HepG2 (cell line): ENCODE measurements around the gene DDRGK1. TPM values are rescaled to one million over a fixed set of nuclear protein-coding genes. Genes with fewer than 3 reads are reported as not detected.

Experiments
- CREM ChIP-seq, 2 experiments: sonication (generic) in 1 of 2; formaldehyde crosslinking in 1 of 2; IDR thresholded peaks; 2 replicates each; pipeline versions ENCODE4 v1.4.0 to v1.6.1; 2016 to 2020; ENCODE audit warnings: antibody characterized with exemption in 1 of 2, mild to moderate bottlenecking in 1 of 2, missing genetic modification reagents in 1 of 2
- MXI1 ChIP-seq: IDR thresholded peaks from 3 replicates; pipeline ENCODE4 v1.6.1; 2012; ENCODE audit warnings: low read depth, low read length, inconsistent platforms, borderline replicate concordance
- NFATC3 ChIP-seq: sonication (generic); formaldehyde crosslinking; IDR thresholded peaks from 2 replicates; pipeline ENCODE4 v1.5.1; 2020; ENCODE audit warnings: mild to moderate bottlenecking, missing genetic modification reagents
- PHF20 ChIP-seq: sonication (generic); formaldehyde crosslinking; IDR thresholded peaks from 2 replicates; pipeline ENCODE4 v1.5.0; 2020; ENCODE audit warnings: mild to moderate bottlenecking, missing genetic modification reagents
- PHF8 ChIP-seq: sonication (generic); formaldehyde crosslinking; IDR thresholded peaks from 2 replicates; pipeline ENCODE4 v1.5.0; 2020; ENCODE audit warnings: missing genetic modification reagents
- RELA ChIP-seq: sonication (generic); formaldehyde crosslinking; IDR thresholded peaks from 2 replicates; pipeline ENCODE4 v1.4.0; 2020; ENCODE audit warnings: missing genetic modification reagents
- SMYD3 ChIP-seq: sonication (generic); formaldehyde crosslinking; IDR thresholded peaks from 2 replicates; pipeline ENCODE4 v1.8.1; 2023; ENCODE audit warnings: mild to moderate bottlenecking, missing genetic modification reagents
- SOX5 ChIP-seq: IDR thresholded peaks from 2 replicates; pipeline ENCODE4 v1.6.1; 2016; ENCODE audit warnings: borderline replicate concordance
- SUZ12 ChIP-seq: fragments of 150-350 bp; IDR thresholded peaks from 2 replicates; pipeline ENCODE4 v1.6.1; 2014; ENCODE audit warnings: low read depth, low read length
- YEATS4 ChIP-seq: sonication (generic); formaldehyde crosslinking; IDR thresholded peaks from 2 replicates; pipeline ENCODE4 v1.4.0; 2020; ENCODE audit warnings: missing genetic modification reagents, borderline replicate concordance
- ZBTB33 ChIP-seq: sonication (generic); formaldehyde crosslinking; IDR thresholded peaks from 2 replicates; pipeline ENCODE4 v1.4.0; 2020; ENCODE audit warnings: missing genetic modification reagents
- ZFP37 ChIP-seq: sonication (generic); formaldehyde crosslinking; IDR thresholded peaks from 2 replicates; pipeline ENCODE4 v1.4.0; 2020; ENCODE audit warnings: missing genetic modification reagents, borderline replicate concordance
- ZNF10 ChIP-seq: sonication (generic); formaldehyde crosslinking; IDR thresholded peaks from 2 replicates; pipeline ENCODE4 v1.4.0; 2020; ENCODE audit warnings: mild to moderate bottlenecking, low read depth, missing genetic modification reagents, borderline replicate concordance
- ZNF264 ChIP-seq: sonication (generic); formaldehyde crosslinking; IDR thresholded peaks from 2 replicates; pipeline ENCODE4 v1.4.0; 2020; ENCODE audit warnings: missing genetic modification reagents
- ZNF616 ChIP-seq: sonication (generic); formaldehyde crosslinking; IDR thresholded peaks from 2 replicates; pipeline ENCODE4 v1.5.0; 2020; ENCODE audit warnings: low read depth, mild to moderate bottlenecking, missing genetic modification reagents
- ZXDC ChIP-seq: sonication (generic); formaldehyde crosslinking; IDR thresholded peaks from 2 replicates; pipeline ENCODE4 v1.5.0; 2020; ENCODE audit warnings: mild to moderate bottlenecking, missing genetic modification reagents
- polyA plus RNA-seq, 8 experiments: library from polyadenylated mRNA; depleted of rRNA in 3 of 8; stranded (reverse) in 7 of 8; unstranded in 1 of 8; fragments of >200 nt; fragmentation: Illumina TruSeq in 4 of 8; extraction: Trizol in 4 of 8; gene quantifications; 2 replicates each; pipeline versions ENCODE4 v1.2.1 to v1.2.3, GENCODE V29; 2011 to 2016; ENCODE audit warnings: low read depth in 4 of 8, missing spikeins in 1 of 8, mixed read lengths in 1 of 8; ENCODE audit not compliant: insufficient read depth in 1 of 8
- total RNA-seq, 5 experiments: library from RNA; depleted of rRNA; stranded (reverse); fragments of >200 nt; fragmentation: Illumina TruSeq; extraction: Trizol; gene quantifications; 2 replicates each; pipeline ENCODE4 v1.2.3, GENCODE V29; 2016; ENCODE audit warnings: low read depth in 1 of 5
- TF ChIP-seq, protein P1 (sequence below): sonication (generic); formaldehyde crosslinking; IDR thresholded peaks from 2 replicates; pipeline ENCODE4 v1.4.0; 2020; ENCODE audit warnings: missing genetic modification reagents
- TF ChIP-seq, protein P2 (sequence below): sonication (generic); formaldehyde crosslinking; IDR thresholded peaks from 2 replicates; pipeline ENCODE4 v1.5.0; 2020; ENCODE audit warnings: missing genetic modification reagents, mild to moderate bottlenecking, borderline replicate concordance
- TF ChIP-seq, protein P3 (sequence below): sonication (generic); formaldehyde crosslinking; IDR thresholded peaks from 2 replicates; pipeline ENCODE4 v1.4.0; 2020; ENCODE audit warnings: mild to moderate bottlenecking, missing genetic modification reagents

Gene DDRGK1
- total and polyA plus RNA-seq, 2 of the 13 experiments (the other 11 are each of a cell fraction or from before 2014, with no cell fraction given), result 96.7 to 149 TPM

GRCh38 chr20:3168079-3168828 lies 36.2 kb downstream of the DDRGK1 start (continued):
- TF ChIP-seq, protein P1, sequence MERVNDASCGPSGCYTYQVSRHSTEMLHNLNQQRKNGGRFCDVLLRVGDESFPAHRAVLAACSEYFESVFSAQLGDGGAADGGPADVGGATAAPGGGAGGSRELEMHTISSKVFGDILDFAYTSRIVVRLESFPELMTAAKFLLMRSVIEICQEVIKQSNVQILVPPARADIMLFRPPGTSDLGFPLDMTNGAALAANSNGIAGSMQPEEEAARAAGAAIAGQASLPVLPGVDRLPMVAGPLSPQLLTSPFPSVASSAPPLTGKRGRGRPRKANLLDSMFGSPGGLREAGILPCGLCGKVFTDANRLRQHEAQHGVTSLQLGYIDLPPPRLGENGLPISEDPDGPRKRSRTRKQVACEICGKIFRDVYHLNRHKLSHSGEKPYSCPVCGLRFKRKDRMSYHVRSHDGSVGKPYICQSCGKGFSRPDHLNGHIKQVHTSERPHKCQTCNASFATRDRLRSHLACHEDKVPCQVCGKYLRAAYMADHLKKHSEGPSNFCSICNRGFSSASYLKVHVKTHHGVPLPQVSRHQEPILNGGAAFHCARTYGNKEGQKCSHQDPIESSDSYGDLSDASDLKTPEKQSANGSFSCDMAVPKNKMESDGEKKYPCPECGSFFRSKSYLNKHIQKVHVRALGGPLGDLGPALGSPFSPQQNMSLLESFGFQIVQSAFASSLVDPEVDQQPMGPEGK, result peak; percentile 94
- TF ChIP-seq PHF20 (CRISPR knock-in tag), result peak; percentile 73
- TF ChIP-seq SUZ12, result no peak; the same call in 1 of the 2 replicates
- peak; percentile 90 for TF ChIP-seq PHF8 (CRISPR knock-in tag)
- TF ChIP-seq ZNF616, result no peak
- TF ChIP-seq SOX5 (CRISPR knock-in tag), result no peak
- TF ChIP-seq ZNF264 (CRISPR knock-in tag), result peak; percentile 94
- TF ChIP-seq, protein P2, sequence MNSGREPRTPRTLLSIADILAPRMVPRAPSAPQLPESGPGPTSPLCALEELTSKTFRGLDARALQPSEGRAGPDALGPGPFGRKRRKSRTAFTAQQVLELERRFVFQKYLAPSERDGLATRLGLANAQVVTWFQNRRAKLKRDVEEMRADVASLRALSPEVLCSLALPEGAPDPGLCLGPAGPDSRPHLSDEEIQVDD (CRISPR knock-in tag), result peak; percentile 74; the same call in 1 of the 2 replicates
- TF ChIP-seq ZXDC (CRISPR knock-in tag), result no peak
- peak; percentile 87; the same call in 1 of the 2 replicates for TF ChIP-seq ZFP37 (CRISPR knock-in tag)
- TF ChIP-seq, protein P3, sequence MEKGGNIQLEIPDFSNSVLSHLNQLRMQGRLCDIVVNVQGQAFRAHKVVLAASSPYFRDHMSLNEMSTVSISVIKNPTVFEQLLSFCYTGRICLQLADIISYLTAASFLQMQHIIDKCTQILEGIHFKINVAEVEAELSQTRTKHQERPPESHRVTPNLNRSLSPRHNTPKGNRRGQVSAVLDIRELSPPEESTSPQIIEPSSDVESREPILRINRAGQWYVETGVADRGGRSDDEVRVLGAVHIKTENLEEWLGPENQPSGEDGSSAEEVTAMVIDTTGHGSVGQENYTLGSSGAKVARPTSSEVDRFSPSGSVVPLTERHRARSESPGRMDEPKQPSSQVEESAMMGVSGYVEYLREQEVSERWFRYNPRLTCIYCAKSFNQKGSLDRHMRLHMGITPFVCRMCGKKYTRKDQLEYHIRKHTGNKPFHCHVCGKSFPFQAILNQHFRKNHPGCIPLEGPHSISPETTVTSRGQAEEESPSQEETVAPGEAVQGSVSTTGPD (CRISPR knock-in tag), result no peak
- 0 out of 2 replicates have a peak, but pooled peaks have one; percentile 39 for TF ChIP-seq SMYD3
- TF ChIP-seq CREM (IDR thresholded peaks at IDR 0.05), result no peak
- TF ChIP-seq CREM (CRISPR knock-in tag; IDR thresholded peaks at IDR 0.05), result no peak; the same call in 1 of the 2 replicates
- TF ChIP-seq ZNF10 (CRISPR knock-in tag), result no peak
- TF ChIP-seq ZBTB33 (CRISPR knock-in tag), result peak; percentile 86
- TF ChIP-seq NFATC3 (CRISPR knock-in tag), result peak; percentile 79; the same call in 1 of the 2 replicates
- peak; percentile 21; the same call in 1 of the 3 replicates for TF ChIP-seq MXI1
- 0 out of 2 replicates have a peak, but pooled peaks have one; percentile 6 for TF ChIP-seq RELA
- TF ChIP-seq YEATS4 (CRISPR knock-in tag), result peak; percentile 90
